ENCODE results near the gene KRT81.
A peak's percentile ranks its signal among the peaks of the same experiment; 100 is the strongest.

Gene KRT81

DNA sequence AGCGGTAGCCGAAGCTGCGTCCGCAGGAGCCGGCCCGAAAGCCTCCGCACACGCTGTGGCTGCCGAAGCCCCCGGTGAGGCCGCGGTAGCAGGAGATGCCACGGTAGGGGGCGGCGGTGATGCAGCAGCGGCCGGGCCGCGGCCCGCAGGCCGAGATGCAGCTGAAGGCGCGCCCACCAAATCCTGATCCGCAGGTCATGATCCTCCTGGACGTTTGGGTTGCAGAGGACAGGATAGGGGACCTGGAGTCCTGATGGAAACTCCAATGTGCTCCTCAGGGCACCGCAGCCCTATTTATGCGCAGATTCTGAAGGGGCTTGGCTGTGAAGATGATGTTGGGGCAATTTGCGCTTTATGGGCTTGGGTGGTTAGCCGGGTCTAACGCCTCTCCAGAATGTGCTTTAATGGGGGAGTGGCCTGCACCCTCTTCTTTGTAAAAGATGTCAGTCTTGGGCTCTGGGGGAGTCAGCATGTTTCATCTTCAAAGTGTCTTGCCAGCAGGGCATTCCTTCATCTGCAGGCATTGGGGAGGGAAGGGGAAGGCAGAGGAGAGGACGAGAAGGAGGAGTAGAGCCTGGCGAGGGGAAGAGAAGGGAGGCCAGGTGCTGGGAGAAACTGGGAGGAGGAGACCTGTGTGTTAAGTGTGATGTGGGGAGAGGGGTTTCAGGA, at the start of gene KRT81:
KRT81 (minus strand) TSS at position 268 of the 669 bp plus-strand sequence; CDS start at position 199, 69 bp downstream.
- DNase-seq (no peak), ATAC-seq (no peak)

DNA sequence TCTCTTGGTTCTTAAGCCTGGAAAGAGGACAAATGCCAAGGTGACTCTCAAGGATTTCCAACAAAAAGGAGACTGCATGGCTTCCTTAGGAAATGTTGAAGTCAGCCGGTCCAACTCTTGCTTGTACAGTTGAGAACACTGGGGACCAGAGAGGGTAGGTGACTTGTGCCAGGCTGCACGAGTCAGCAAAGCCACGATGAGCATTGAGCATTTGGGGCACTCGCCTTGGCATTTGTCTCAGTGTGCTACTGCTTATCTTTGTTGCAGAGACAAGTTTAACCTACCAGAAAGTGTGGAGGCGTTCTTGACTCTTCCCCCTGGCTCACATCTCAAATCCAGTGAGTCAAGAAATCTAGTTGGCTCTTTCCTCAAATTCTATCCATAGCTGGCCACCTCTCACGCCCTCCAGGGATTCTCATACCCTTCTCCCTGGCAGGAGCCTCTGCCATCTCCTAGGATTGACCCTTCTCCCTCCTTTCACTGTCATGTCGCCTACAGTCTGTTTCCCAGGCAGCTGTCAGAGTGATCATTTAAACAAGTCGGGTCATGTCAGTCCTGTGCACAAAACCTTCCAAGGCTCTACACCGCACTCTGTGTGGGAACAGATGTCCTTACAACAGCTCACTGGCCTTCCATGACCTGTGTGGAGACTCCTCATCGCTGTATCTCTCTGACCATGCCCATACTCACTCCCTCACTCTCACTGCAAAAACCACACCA, 47.1 kb upstream of the KRT81 start:
- no peak for ATAC-seq

DNA sequence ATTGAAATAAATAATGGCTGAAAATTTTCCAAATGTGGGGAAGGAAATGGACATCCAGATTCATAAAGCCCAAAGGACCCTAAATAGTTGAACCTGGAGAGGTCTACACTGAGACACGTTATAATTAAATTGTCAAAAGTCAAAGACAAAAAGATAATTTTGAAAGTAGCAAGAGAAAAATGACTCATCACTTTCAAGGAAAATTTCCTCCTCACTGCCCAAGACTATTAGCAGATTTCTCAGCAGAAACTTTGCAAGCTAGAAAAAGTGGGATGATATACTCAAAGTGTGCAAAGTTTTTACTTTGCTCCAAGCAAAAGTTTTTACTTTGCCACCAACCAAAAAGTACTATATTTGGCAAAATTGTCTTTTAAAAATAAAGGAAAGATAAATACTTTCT, 45.7 kb upstream of the KRT81 start:
- ATAC-seq (no peak), DNase-seq (no peak)

More for the DNA sequence above, 47.1 kb upstream of the KRT81 start:
- no peak for DNase-seq

DNA sequence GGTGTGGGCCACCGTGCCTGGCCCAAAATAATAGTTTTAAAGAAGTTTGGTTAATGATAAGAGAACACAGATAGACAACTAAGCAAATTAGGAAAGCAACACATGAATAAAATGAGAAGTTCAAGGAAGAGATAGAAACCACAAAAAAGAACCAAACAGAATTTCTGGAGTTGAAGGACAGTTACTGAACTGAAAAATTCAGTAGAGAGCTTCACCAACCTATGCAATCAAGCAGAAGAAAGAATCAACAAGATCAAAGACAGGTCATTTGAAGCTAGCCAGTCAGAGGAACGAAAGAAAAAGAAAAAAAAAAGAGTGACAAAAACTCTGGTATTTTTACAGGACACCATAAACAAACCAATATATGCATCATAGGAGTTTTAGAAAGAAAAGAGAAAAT, 45.3 kb upstream of the KRT81 start:
- no peak for DNase-seq
- ATAC-seq = no peak

DNA sequence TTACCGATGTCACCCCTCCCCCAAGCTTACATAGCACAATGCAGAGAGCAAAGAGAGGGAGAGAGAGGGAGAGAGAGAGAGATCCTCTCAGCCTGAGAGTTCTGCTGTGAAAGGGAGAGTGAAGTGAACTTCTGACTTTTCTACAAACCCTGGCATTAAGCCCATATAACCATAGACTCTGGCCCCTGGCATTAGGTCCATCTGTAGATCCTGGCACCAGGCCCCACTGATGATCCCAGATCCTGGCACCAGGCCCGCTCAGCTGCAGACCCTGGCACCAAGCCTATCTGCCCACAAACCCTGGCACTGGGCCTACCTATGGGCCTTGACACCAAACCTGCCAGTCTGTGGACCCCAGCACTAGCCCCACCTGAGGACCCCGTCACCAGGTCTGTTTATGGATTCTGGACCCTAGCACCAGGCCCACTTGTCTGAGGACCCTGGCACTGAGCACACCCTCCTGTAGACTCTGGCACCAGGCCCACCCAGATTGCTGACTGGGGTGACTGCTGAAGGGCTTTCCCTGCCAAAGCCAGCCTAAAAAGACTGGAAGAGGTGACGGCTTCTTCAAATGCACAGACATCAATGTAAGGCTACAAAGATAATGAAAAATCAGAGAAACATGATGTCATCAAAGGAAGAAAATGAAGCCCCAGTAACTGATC, 44.4 kb upstream of the KRT81 start:
- DNase-seq = no peak
- ATAC-seq = no peak

DNA sequence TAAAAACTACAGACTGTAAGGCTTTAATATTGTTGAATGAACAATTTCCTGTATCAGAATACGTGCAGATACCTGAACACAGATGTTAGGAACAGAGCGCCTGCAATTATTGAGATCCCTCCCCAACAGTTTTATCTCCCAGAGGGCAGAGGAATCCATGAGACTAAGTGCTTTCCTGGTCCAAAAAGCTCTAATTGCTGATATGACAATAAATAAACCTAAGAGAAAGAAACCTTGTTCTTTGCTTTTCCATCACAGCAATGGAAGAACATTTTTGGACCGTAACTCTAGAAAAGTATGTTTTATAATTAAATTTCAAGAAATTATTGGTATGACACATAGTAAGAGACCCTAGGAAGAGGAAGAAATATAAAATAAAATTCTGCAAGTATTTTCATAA, 42.9 kb upstream of the KRT81 start:
- no peak for ATAC-seq
- no peak for DNase-seq

DNA sequence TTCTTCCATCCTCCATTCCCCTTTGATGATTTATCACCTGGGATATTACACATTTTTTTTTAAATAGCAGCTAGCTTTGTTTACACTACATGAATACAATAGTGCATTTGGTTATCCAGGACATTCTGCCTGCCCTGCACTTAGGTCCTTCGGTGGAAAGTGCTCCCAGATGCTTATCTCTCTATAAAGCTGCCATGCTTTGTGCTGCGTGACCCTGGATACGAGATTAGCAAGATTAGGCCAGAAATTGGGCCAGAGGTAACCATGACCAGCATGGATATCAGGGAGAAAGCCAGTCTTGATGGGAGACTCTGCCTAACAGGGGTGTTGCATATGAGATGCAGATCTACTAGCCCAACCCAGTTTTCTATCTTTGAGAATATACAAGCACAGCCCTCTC, 42.0 kb upstream of the KRT81 start:
- ATAC-seq = no peak
- DNase-seq = no peak

DNA sequence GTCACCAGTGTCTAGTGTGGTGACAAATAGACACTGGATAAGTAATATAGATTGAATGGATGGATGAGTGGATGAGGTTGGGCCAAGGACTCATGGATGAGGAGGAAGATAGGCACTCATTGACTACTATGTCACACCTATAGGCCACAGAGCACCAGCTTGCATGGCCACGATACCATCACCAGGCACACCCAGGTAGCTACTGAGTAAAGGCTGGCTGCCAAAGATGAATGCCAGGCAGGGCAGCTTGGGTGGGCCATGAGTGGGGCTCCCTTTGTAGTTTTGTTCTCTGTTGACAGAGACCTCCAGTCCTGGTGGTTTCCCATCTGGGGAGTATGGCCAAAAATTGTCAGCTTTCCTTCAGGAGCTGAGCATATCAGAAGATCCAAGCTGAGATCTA, 41.0 kb upstream of the KRT81 start:
- DNase-seq (no peak), ATAC-seq (no peak)

DNA sequence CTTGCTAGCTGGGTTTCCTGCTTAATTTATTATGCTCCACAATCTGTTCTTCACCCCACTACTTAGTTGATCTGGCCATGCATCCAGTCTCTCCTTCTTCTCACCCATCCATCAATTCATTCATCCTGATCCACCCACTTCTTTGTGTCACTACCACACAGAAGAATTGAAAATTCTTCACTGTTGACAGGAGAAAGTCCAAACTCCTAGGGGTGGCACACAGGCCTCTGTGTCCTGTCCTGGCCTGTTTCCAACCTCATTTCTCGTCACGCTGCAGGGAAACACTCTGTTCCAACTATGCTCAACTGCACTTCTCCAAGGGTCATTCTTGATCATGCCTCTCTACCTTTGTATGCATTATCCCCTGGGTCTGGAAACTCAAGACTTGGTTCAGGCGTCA, 40.5 kb upstream of the KRT81 start:
- DNase-seq = no peak
- no peak for ATAC-seq

DNA sequence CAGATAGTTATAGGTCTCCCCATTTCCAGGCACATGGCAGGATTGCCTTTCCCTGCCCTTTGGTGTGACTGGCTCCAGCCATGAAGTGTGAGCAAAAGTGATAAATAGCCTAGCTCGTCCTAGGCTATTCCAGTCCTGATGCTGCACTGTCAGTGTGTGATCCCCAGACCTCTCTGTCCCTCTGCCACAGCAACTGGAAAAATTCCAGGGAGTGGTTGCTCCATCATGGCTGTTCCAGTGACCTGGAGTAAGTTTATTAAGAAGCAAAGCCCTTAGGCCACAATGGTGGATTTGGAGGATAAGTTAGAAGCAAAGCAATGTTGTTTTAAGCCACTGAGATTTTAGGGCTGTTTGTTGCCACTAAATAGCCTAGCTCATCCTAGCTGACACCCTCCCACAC, 39.7 kb upstream of the KRT81 start:
- no peak for DNase-seq
- ATAC-seq = no peak

DNA sequence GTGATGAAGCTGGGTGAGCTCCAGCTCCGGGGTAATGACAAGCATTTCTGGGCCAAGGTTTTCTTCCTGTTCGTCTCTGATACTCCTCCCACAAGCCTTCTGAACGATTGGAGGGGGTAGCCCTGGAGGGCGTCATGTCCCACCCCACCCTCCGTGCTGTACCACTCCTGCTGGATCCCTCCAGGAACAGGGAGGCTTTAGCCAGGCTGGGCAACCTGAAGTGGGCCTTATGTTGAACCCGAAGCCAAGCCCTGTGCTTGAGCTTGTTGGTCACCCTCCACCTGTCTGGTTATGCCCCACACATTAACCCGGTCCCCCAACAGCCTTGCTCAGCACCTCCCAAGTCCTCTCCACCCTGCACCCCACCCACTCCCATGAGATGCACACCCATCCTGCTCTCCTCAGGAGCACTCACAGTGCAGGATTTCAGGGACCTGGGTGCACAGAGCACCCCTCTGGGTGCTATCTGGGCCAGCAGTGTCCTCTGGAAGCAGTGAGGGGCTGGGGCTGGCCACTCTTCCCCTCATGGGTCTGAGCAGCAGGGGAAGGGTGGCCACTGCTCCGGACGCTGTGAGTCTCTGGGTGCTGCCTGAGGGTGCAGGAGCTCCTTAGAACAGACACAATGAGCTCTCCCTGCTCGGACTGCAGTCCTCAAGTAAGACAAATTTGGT, 36.6 kb upstream of the KRT81 start:
- no peak for DNase-seq
- no peak for ATAC-seq

DNA sequence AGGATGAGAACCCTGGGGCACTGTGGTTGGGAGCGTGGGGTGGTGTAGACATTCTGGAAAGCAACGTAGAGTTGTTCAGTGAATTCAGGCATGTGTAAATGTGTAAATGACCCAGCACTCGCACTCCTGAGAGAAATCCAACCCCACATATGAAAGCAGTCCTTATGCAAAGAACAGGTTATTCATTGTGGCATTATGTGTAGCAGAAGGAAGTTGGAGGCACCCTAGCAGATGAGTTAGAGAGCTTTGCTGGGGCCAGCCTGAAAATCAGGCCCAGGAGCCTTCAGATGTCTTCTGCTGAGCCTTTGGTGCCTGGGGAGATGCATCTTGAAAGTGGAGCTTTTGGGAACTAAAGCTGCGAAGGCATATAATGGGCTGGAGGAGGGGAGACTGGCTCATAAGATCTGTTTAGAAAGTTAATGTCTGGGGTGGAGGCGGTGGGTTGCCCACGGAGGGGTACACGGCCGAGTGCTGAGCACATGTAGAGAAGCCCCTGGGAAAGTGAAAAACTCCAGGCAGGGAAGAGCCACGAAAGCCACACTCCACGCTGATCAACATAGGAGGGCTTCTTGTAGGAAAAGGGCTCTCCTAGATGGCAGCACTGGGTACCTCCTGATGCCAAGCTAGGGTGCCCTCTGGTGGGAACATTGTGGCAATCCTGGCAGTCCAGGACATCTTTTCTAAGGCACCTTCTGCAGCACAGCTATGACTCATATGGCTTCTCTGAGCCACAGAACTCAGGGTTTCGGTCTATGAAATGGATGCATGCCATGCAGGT, 35.9 kb upstream of the KRT81 start:
- ATAC-seq (peak; percentile 96), DNase-seq (peak; percentile 79)

DNA sequence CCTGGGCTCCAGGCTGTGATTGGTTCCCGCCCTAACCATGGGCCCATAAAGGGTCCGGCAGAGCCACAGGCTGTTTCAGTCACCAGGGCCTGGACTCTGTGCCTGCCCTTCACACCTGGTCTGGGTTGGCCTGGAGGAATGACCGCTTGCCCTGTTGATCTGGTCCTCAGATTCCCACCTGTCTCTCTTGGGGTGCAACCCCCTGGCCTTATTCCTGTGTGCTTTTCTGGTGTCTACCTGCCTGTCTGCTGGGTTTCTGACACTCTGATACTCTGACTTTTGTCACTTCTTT, 32.8 kb upstream of the KRT81 start:
- DNase-seq (no peak), ATAC-seq (no peak)

DNA sequence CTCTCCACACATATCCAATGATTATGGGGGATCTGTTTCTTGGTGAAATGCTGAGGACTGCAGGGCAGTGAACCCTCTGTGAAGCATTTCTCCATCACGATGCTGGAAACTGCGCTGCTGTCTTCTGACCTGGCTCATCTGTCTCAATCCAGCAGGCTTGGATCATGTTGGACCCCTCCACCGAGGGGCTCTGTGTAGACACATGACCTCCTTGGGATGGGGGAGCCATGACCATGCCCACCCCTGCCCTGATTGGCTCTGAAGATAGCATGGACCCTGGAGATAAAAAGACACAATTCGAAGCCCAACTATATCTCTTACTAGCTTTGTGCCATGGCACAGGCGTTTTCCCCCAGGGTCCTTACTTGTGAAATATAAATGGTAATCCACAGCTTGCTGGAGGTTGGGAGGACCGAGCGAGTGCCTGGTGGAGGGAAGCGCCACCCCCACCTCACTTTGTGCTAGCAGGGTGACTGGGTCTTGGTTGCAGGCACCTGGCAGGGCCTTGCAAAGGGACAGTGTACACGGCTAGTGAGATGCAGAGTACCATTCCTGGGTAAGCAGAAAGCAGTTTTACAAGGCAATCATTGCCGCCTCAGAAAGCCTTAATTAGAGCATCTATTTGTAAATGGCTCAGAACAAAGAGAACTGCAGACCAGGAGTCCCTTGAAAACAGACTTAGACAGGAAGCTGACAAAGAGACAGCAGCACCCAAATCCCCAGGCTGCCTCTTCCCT, 32.2 kb upstream of the KRT81 start:
- DNase-seq (no peak), ATAC-seq (no peak)

DNA sequence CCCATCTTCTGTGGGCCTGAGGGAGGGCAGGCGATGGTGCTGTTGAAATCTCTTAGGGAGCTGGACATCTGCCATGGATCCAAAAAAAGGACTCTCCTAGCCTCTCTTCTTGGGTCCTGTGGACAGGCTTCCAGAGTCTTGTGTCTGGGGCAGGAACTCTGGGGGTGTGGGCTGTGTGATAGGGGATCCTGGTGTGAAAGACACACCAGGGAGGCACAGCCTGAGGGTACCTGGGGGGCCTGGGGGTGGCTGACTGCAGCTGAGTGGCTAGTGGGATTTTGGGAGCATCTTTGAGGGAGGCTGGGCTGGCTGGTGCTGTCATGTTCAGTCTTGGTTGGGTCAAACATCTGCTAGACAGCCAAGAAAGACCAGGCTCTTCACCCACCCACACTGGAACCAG, 31.7 kb upstream of the KRT81 start:
- ATAC-seq = no peak
- DNase-seq = no peak

DNA sequence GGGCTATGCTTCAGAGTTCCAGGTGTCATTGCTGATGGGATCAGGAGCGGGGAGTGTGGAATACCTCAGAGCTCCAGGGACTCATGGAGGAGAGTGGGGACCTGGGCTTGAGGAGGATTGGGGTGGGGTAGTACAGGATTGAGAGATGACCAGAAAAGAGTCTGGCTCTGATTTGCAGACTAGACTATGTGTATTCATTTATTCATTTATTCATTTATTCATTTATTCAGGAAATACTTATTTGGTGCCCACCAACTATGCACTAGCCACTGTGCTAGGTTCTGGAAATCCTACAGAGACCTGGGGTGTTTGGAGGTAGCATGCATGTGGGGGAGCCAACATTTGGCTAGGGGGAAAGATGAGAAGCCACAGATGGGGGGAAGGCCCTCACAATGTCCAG, 30.7 kb upstream of the KRT81 start:
- ATAC-seq (no peak), DNase-seq (no peak)

DNA sequence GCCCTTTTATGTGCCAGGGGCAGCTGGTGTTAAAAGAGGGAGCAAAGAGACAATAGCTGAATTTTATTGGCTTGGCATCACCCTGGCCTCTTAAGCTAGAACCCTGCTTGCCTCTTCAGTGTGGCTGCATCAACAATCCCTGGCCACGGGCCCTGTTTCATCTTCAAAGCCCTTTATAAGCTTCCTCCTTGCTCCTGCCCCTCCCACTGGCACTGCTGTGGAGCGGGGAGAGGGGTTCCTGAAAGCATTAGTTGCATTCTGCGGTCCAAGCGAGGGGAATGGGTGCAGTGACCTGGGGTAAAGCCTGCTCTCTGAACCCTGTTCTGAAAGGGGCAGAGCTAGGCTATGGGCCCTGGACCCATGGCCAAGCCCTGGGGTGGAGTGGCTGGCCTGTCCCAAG, 30.1 kb upstream of the KRT81 start:
- no peak for ATAC-seq
- DNase-seq = no peak

DNA sequence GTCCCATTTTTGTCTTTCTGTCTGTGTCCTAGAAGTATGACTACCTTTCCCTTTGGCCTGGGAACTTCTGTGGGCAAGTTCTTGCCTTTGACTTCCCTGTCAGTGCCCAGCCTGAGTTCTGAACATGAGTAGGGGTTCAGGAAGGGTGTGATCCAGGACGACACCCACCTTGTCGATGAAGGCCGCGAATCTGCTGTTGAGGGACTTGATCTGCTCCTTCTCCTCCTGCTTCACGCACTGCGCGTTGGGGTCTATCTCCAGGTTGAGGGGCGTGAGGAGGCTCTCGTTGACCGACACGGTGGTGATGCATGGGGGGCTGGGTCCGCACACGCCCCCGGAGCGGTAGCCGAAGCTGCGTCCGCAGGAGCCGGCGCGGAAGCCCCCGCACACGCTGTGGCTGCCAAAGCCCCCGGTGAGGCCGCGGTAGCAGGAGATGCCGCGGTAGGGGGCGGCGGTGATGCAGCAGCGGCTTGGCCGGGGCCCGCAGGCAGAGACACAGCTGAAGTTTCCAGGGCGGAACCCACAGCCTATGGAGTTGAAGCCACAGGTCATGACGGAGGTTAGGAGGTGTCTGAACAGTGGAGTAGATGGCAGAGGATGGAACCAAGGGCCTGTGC, 29.6 kb upstream of the KRT81 start, which contains the start of gene KRT83:
KRT83 (minus strand) TSS at position 615 of the 617 bp plus-strand sequence; CDS start at position 552, 63 bp downstream.
- ATAC-seq = no peak
- DNase-seq = no peak

DNA sequence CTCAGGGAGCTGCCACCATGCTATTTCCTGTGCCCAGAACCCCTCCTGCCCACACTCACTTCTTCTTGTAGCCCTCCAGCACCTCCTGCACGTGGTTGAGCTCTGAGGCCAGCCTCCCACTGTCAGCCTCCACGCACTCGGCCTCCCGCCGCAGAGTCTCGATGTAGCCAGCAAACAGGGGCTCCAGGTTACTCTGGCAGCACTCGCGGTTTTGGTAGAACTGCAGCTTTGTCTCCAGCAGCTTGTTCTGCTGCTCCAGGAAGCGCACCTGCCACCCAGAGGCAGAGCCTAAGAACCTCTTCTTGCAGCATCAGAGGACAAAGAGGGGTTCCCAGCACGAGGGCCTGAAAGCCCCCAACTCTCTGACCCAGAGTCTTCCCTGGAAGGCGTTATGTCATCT, 27.8 kb upstream of the KRT81 start:
- DNase-seq = no peak
- no peak for ATAC-seq

DNA sequence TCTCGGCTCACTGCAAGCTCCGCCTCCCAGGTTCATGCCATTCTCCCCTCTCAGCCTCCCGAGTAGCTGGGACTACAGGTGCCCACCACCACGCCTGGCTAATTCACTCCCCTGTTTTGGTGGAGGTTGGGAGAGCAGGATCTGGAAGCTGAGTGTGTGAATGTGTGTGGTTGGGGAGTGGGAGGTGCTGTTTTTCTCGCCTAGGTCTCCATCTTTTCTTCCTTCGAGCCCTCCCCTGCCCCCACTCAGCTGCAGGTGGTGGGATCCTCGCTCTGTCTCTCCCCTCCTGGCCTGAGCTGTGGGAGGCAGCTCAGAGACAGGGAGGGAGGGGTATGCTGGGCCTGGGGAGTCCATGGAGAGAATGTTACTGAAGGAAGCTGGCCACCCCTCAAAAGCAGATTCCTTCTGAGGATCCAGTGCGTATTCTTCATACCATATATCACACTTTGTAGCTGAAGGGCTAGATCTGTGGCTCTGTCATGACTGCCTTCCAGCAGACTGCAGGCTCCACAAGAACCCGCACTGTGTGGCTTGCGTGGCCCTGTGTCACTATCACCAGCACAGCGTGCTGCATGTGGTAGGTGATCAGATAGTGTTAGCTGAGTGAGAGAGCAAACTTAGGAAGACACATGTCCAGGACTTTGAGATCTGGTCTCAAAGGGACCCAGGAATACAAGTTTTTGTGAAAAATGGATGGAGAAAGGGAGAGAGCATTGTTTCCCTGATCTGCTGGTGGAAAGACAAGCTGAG, 27.1 kb upstream of the KRT81 start:
- DNase-seq (no peak), ATAC-seq (no peak)
